Fibroblast of skin of left quadriceps (primary cell): ENCODE measurements around the gene NRIP2.

Source experiments
- DNase-seq, 2 experiments: peaks; one replicate each; pipeline ENCODE4 v3.0.0-alpha.2; 2013; ENCODE audit warnings: low read depth in 2 of 2

The NRIP2 gene

GRCh38 chr12:2845280-2845679 is 10.4 kb upstream of the NRIP2 start:
- peak; percentile 33 to 39 for DNase-seq

- no peak for DNase-seq
Observed at GRCh38 chr12:2844786-2845185, 10.0 kb upstream of the NRIP2 start.

GRCh38 chr12:2842948-2843347 is 8.1 kb upstream of the NRIP2 start:
- DNase-seq: no peak

GRCh38 chr12:2841056-2841650 is 6.3 kb upstream of the NRIP2 start:
- no peak for DNase-seq

- no peak for DNase-seq
Observed at GRCh38 chr12:2836574-2836973, 1.7 kb upstream of the NRIP2 start.

GRCh38 chr12:2835691-2836403 is 1.0 kb upstream of the NRIP2 start:
- no peak for DNase-seq

GRCh38 chr12:2833810-2834209 is 1.0 kb downstream of the NRIP2 start:
- DNase-seq: no peak

- no peak for DNase-seq
Observed at GRCh38 chr12:2833327-2833726, 1.5 kb downstream of the NRIP2 start.

- no peak for DNase-seq
Observed at GRCh38 chr12:2832550-2833127, 2.2 kb downstream of the NRIP2 start.

GRCh38 chr12:2829275-2829674 is 5.6 kb downstream of the NRIP2 start:
- no peak for DNase-seq

GRCh38 chr12:2826721-2827515 is 7.9 kb downstream of the NRIP2 start:
- DNase-seq: no peak

- no peak for DNase-seq
Observed at GRCh38 chr12:2826036-2826435, 8.8 kb downstream of the NRIP2 start.

- no peak for DNase-seq
Observed at GRCh38 chr12:2825132-2825531, 9.7 kb downstream of the NRIP2 start.

- no peak for DNase-seq
Observed at GRCh38 chr12:2824541-2824940, 10.3 kb downstream of the NRIP2 start.

GRCh38 chr12:2823483-2823882 is 11.4 kb downstream of the NRIP2 start:
- DNase-seq: no peak

GRCh38 chr12:2820432-2820831 is 14.4 kb downstream of the NRIP2 start:
- no peak for DNase-seq

- no peak for DNase-seq
Observed at GRCh38 chr12:2819810-2820209, 15.0 kb downstream of the NRIP2 start.

GRCh38 chr12:2813214-2814185 is 21.3 kb downstream of the NRIP2 start:
- DNase-seq: peak; percentile 38 to 39

- peak; percentile 97 for DNase-seq
Observed at GRCh38 chr12:2812290-2813213, 22.3 kb downstream of the NRIP2 start, which contains the start of gene ITFG2. ITFG2 (plus strand) TSS chr12:2812668; CDS start chr12:2812761, 93 bp downstream.

GRCh38 chr12:2811801-2812200 is 23.0 kb downstream of the NRIP2 start:
- no peak for DNase-seq
